GM19397 (cell line): Measurements from ENCODE around the gene MICU2.

Experiments used
- ATAC-seq: cut with Tn5 transposase; IDR thresholded peaks from one replicate; pipeline ENCODE4 v1.9.1; 2021; ENCODE audit warnings: mild to moderate bottlenecking, moderate library complexity; ENCODE audit not compliant: unreplicated experiment

Gene MICU2

DNA sequence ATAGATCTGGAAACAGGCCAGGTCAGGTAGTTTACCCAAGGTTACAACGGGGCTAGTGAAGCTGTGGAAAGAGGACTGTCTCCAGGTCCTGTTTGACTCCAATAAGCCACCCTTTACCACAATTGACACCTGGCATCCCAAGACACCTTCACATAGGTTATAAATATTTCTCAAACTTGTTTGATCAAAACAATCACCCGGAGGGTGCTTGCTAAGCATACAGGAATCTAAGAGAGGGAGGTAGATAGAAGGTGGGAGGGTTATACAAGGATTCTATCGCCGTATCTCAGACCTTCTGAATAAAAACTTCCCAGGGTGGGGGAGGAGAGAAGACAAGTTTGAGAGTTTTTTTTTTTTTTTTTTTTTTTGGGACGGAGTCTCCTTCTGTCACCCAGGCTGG, 55.4 kb downstream of the MICU2 start:
- ATAC-seq: no peak

DNA sequence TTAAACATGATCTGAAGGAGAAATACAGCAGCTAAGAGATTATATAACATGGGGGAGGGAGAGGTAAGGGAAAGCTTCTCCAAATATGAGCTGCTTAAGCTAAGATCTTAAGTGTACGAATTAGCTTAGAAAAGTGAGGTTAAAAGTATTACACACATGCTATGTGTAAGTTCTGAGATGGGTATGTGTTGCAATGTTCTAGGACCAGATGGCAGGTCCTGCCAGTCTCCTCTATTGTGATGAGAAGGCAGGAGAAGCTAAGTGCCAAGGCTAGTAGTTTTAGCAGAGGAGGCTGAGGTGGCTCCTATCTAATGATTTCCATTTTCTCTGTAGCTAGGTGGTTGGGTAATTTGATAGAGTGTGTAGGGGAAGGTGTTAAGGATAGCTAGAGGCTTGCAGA, 57.6 kb downstream of the MICU2 start:
- no peak for ATAC-seq

DNA sequence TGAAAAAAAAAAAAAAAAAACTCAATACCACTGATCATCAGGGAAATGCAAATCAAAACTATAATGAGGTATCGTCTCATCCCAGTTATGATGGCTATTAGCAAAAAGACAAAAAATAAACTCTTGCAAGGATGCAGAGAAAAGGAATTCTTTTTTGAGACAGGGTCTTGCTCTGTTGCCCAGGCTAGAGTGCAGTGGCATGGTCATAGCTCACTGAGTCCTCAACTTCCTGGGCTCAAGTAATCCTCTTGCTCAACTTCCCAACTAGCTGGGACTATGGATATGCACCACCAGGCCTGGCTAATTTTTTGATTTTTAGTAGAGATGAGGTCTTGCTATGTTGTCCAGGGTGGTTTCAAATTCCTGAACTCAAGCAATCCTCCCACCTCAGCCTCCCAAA, 59.5 kb downstream of the MICU2 start:
- ATAC-seq: no peak

DNA sequence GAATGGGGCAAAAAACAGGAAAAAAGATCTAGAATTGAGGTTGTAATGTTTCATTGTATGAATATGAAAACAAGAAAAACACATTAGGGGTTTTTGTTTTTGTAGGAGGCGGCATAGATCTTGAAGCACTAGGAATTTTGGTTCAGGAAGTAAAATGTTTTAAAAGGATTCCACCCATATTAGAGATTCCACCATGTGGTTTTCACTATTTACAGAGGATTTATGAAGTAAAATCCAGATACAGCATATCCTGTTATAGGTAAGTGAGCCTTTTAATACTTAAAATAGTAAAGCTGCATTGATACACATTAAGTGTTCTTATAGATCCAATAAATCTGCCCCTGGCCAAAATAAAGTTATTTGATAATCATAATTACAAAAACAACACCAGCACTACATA, 61.4 kb downstream of the MICU2 start:
- no peak for ATAC-seq

DNA sequence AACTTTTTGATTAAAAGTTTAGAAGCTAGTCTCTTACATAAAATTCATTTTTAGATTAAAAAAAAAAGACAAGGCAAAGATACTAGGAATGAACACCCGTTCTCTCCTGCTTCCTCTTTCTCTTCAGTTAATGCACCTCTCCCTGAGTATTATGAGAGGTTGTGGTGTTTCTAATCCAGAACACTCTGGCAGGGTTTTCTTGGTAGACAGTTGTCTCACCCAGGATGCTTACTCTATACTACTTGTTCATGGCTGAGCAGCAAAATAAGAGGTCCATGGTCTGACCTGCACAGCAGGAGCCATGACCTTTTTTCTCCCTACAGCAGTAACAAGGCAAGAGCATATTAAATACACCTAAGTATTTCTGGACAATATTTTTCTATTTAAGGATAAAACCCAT, 62.0 kb downstream of the MICU2 start:
- ATAC-seq: no peak

DNA sequence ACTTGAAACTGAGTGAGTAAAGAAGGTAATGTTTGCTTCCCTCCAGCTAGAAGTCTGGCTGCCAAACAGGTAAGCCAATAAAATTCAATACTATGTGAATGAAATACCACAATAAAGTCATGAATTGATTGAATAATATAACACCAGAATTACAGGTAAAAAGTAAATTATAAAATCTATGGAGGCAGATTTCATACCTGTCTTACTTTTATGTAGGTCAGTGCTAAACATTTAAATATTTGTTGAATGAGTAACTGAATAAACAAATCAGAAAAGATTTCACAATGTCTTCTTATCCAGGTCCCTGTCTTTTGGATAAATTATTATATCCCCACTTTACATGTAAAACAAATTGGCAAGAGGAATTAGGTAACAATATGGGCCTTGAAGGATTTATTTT, 62.7 kb downstream of the MICU2 start:
- ATAC-seq: no peak

DNA sequence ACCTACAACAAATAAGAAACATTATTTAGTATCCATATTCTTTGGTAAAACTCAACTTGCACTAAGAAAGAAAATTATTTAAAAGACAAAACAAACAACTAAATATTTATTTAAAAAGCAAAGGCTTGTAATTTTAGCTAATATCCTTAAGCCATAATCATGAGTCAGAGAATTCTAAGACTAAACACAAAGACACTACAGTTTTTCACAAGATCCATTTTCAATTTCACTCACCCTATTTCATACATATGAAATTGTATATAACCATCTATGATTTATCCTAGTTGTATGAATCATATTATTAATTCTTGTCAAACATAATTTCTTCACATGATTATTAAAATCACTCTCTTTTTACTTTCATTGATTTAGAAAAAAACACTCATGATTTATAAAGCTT, 64.3 kb downstream of the MICU2 start:
- ATAC-seq: no peak

DNA sequence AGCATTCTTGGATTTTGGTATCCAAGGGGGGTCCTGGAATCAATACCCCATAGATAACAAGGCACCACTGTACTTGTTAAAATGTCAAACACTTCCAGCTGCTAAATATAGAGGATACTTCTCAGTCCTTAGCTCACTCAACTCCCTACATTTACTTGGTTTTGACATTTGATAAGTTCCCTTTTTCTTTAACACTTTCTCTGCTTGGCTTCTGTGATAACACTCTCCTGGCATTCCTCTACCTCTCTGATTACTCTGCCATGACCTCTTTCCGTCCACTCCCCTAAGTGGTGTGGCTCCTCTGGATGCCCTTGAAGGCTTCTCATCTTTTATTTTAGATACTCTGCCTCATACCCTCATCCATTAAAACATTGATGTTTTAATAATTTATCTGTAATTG, 65.2 kb downstream of the MICU2 start:
- ATAC-seq: no peak

DNA sequence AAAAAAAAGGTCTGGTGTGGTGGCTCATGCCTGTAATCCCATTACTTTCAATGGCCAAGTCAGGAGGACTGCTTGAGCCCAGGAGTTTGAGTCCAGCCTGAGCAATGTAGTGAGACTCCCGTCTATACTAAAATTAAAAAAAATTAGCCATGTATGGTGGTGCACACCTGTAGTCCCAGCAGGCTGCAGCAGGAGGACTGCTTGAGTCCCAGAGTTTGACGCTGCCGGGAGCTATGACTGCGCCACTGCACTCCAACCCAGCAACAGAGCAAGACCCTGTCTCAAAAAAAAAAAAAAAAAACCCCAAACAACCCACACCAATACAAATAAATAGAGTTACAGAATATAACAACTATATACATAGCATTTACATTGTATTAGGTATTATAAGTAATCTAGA, 65.7 kb downstream of the MICU2 start:
- ATAC-seq: no peak

DNA sequence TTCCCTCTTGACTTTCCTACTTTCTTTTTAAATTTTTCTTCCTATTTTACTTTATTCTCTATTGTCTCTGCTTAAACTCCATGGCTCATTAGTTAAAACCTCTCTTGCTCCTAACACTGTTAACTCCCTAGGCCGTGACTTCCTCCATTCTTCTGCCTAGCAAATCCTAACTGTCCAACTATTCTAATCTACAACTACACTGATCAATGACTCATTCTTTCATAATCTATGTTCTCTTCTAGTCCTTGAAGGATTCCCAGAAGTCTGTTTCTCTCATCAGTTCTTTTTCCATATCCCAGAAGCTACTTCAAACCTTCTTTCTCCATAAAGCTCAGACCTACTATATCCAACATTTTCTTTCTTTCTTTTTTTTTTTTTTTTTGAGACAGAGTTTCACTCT, 66.9 kb downstream of the MICU2 start:
- ATAC-seq: no peak

DNA sequence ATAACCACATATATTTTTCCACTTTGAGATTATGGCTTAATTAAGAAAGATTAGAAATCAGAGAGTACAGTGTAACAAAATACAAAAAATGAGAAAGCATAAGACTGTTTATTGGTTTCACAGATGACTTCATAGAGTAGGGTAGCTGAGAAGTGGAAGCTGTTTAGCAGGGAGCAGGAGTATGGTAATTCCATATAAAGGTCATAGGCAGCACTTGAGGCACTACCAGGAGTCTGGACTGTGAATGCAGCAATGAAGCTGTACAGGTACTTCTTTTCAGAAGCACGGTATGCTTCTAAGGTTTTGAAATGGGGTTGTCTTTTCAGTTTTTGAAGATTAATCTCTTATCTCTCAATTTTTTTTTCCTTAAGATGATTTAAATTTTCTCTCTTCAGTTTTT, 69.2 kb downstream of the MICU2 start:
- no peak for ATAC-seq

DNA sequence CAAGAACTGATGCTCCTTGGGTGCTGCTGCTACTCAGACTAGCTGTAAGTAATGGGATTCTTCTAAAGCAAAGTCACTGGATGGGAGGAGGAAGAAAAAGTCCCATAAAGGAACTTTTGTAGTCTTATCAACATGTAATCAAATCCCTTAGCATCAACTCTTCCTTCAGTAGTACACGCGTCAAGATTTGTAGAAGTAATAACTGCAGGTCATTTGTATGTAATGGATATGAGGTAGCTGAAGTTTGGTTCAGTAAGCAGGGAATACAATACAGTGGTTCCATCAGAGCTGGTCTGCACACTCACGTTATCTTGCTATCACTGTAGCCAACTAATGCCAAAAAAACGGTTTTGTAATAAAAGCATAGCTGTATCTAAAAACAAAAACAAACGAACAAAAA, 72.5 kb downstream of the MICU2 start:
- ATAC-seq: no peak

DNA sequence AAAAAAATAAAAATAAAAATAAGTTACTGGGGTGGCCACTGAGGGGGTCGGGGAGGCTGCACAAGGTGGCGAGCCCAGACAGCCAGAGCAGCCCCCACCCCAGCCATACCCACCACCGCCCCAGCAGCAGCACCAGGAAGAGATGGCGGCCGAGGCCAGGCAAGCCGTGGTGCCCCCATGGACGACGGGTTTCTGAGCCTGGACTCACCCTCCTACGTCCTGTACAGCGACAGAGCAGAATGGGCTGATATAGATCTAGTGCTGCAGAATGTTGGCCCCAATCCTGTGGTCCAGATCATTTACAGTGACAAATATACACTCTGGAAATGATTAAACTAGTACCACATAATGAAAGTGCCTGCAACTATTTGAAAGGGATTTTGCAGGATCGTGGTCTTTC, 73.3 kb downstream of the MICU2 start:
- no peak for ATAC-seq

DNA sequence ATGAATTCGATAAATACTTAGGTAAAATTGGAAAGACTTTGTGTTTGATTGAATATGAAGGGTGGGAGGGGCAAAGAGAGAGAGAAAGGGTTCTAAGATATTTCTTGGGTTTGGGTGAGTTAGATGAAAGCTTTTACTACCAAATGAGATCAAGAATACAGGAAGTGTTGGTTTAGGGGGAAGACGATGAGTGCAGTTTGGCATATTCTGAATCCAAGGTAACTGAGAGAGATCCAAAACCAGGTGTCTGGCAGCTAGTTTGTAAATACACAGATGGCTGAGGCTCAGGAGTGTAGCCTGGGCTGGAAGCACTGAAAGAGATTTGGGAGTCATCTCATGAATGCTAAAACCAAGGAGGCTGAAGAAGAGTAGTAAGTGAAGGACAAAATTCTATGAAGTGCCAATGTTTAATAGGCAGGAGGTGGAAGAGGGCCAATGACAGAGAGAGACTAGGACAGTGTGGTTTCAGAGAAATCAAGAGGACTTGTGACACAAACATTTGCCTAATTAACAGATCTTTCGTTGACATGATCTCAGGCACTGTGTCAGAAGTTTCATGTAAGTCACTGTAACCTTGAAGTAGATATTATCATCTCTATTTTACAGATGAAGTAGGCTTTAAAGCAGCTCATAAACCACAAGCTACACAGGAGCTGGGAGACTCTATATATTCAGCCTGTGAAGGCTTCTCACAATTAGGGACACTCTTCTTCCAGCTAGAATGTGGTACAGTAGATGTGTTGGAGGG, 74.7 kb downstream of the MICU2 start:
- no peak for ATAC-seq

DNA sequence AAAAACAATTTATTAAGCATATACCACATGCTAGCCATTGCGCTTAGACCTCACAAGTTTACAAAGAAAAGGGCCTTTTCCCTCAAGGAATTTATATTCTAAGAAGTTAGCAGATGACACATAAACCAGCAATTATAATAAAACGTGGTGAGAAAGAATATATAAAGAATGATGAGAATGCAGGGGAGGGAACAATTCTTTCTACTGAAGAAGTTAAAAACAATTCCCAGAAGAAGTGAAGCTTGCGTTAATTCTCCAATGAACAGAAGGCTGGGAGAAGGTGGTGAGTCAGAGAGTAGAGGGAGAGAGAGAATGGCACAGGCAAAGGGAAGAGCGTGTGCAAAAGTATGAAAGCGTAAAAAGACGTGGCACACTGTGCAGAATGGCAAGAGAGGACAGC, 75.4 kb downstream of the MICU2 start:
- no peak for ATAC-seq

DNA sequence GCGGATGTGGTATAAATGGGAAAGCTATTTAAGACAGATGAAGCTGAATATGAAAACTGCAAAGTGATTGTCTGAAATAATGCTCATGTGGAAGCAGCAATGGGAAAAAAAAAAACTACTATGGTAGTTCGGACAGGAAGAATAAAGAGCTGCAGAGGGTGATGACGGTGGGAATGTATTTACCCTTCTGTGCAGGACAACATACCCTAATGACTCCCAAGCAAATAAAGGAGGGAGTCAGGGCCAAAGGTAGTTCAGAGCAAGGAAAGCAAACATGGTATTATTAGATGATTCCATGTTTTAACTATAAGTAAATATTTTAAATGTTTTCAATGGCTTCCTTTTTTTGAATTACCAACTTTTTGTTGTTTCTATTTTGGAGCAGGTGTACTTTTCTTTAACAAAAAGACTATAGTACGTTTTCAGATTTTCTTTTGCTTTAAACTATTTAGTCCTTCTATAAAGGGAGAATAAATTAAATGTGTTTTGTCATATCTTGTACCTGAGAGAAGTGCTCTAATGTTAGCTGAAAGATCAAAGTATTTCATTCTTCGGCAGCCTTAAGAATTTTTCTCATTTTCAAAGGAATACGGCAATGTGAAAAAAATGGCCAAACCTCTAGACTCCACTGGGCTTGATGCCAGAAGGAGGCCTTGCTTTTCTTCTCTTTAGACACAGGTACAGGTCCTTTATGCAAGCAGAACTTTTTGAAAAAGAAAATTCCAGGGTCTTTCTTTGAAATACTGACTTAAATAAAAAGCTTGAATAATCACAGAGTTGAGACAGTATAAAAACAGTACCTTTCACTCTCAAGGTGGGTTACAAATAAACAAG, 77.0 kb downstream of the MICU2 start:
- no peak for ATAC-seq

DNA sequence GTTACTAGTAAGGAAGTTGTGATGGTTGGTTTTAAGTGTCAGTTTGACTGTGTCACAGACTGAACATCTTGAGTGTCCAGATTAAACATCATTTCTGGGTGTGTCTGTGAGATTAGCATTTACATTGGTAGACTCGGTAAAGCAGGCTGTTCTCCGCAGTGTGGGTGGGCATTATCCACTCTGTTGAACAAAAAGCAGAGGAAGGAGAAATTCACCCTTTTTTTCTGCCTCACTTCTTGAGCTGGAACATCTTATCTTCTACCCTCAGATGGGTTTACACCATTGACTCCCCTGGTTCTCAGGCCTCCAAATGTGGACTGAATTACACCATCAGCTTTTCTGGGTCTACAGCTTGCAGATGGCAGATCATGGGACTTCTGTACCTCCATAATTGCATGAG, 81.1 kb downstream of the MICU2 start:
- no peak for ATAC-seq

DNA sequence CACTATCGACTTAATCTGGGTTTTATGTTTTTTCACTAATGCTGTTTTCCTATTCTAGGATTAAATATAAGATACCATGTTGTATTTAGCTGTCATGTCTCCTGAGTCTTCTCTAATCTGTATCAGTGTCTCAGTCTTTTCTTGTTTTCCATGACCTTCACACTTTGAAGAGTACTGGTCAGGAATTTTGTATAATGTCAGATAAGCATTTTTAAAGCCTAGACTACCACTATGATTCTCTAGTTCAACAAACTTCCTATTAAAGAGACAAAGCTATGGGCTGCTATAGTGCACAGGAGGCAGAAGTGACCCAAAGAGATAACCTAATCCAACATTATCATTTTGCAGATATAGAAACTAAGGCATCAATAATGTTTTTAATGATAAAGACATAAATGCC, 81.8 kb downstream of the MICU2 start:
- ATAC-seq: no peak

DNA sequence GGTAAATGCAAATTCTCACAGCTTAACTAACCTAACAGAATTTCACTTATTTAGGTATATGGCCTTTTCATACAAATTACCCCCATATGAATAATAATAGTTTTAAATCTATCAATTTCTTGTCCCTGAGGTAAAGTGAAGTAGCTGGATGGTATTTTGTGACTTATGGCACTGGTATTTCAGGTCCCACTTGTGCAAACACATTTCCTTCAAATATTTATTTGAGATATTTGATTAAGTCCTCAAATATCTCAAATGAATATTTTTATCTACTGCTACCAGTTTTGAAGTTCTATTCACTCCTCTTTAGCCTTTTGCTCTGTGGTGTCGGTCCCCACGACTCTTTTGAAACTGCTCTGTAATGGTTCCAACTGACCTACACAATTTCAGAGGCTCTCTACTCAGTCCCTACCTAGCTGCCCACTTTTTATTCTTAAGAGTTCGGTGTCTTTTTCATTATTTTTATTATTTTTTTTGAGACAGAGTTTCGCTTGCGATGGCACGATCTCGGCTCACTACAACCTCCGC, 85.3 kb downstream of the MICU2 start:
- no peak for ATAC-seq

DNA sequence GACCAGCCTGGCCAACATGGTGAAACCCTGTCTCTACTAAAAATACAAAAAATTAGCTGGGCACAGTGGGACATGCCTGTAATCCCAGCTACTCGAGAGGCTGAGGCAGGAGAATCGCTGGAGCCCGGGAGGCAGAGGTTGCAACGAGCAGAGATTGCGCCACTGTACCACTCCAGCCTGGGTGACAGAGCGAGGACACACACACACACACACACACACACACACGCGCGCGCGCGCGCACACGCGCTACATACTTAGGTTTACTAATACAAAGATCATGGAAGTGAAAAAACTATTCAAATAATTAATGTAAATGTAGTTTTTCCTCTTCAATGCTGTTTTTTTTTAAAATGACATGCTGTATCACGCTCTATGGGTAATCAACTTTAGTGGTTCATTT, 86.4 kb downstream of the MICU2 start:
- no peak for ATAC-seq

DNA sequence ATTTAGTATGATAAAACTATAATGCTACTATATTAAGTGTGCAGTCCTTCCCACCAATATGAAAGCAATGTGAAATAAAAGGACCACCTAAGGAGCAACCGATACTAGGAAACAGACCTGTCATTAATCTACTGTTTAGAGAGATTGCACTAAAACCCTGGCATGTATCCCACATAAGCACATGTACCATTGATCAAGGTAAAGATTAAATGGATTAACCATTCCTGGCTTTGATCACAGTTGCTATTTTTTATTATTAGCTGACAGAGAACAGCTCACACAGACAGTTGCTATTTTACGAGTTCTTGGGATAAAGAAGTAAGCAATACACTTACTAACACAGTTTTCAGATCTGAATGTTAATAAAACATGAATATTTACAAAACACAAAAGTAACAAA, 87.2 kb downstream of the MICU2 start:
- no peak for ATAC-seq

DNA sequence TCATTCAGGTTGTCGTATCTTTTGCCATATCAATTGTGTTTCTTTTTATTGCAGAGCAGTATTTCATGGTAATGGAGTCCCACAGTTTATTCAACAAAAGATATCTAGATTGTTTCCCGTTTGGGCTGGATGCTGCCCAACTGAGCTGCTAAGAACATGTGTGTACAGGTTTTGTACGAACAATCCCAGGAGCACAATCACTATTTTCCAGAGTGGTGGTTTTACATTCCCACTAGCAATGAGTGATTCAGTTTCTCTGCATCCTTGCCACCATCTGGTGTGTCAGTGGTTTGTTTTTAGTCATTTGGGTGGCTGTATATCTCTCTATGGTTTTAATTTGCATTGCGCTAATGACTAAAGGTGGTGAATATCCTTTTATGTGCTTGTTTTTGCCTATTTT, 92.1 kb downstream of the MICU2 start:
- no peak for ATAC-seq
